Activated T-cell treated with anti-CD3 and anti-CD28 coated beads, Interleukin-2, amount 50 U/mL, for 72 hours (primary cell): ENCODE measurements around the gene NHS. TPM values are rescaled to one million over a fixed set of nuclear protein-coding genes. Genes with fewer than 3 reads are reported as not detected.
"Not testable (repeated sequence)": the region's sequence is repeated elsewhere in the genome, so short reads cannot be mapped to it uniquely, and the experiment has no call there.

Source experiments
- ATAC-seq, 2 donors: fragments of 150-1000 bp; cut with Tn5 transposase; replicated peaks in 1 of 2; 2 replicates each; pipeline ENCODE4 v1.10.0; 2021; ENCODE audit warnings: moderate library complexity in 2 of 2, mild to moderate bottlenecking in 1 of 2
- DNase-seq, 2 donors: peaks; one replicate each; pipeline ENCODE4 v3.0.0; 2021 to 2022; ENCODE audit warnings: mixed read lengths in 1 of 2
- H3K27ac Mint-ChIP-seq: one replicate; pipeline ENCODE4 v1.8.0; 2022; ENCODE audit warnings: mild to moderate bottlenecking, moderate library complexity, mixed read lengths
- H3K27me3 Mint-ChIP-seq: one replicate; pipeline ENCODE4 v1.8.0; 2022; ENCODE audit warnings: low read depth, mixed read lengths
- H3K36me3 Mint-ChIP-seq, 2 donors: one replicate each; pipeline ENCODE4 v1.8.0; 2022; ENCODE audit warnings: mixed read lengths in 2 of 2, mild to moderate bottlenecking in 1 of 2; ENCODE audit not compliant: insufficient read depth in 2 of 2
- H3K4me1 Mint-ChIP-seq: one replicate; pipeline ENCODE4 v1.8.0; 2022; ENCODE audit warnings: low read depth, mixed read lengths
- H3K4me3 Mint-ChIP-seq, 2 donors: one replicate each; pipeline ENCODE4 v1.8.0; 2022; ENCODE audit warnings: mild to moderate bottlenecking in 2 of 2, mixed read lengths in 2 of 2, moderate library complexity in 2 of 2
- H3K9me3 Mint-ChIP-seq, 2 donors: one replicate each; pipeline ENCODE4 v1.8.0; 2022; ENCODE audit warnings: mixed read lengths in 2 of 2
- total RNA-seq, 2 donors: library from RNA; stranded (reverse); gene quantifications; one replicate each; pipeline ENCODE4 v1.2.3, GENCODE V29; 2022

Gene NHS
- total RNA-seq, 2 donors from 2014 or later, result 6.6 to 11.4 TPM

DNA sequence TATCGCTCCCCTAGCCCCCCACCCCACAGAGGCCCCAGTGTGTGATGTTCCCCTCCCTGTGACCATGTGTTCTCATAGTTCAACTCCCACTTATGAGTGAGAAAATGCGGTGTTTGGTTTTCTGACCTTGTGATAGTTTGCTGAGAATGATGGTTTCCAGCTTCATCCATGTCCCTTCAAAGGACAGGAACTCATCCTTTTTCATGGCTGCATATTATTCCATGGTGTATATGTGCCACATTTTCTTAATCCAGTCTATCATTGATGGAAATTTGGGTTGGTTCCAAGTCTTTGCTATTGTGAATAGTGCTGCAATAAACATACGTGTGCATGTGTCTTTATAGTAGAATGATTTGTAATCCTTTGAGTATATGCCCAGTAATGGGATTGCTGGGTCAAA lies 193.8 kb downstream of the NHS start:
- not testable (repeated sequence) for H3K9me3 Mint-ChIP-seq, H3K36me3 Mint-ChIP-seq, DNase-seq, H3K4me1 Mint-ChIP-seq, H3K27me3 Mint-ChIP-seq, H3K27ac Mint-ChIP-seq, ATAC-seq, H3K4me3 Mint-ChIP-seq

GRCh38 chrX:17579026-17579425 lies 204.0 kb downstream of the NHS start:
- Mint-ChIP-seq H3K4me3 (no peak overlapping the region), H3K27ac (no peak overlapping the region), H3K4me1 (no peaks in the 10 kb centered on the region), H3K9me3 (peaks cover 0 to 4% of the 10 kb centered on the region in 2 donors), H3K27me3 (peaks cover 81% of the 10 kb centered on the region), H3K36me3 (peaks cover 0 to 3% of the 10 kb centered on the region in 2 donors)
- DNase-seq (no peak), ATAC-seq (no peak)

- Mint-ChIP-seq H3K4me1 (no peaks in the 10 kb centered on the region), H3K27ac (no peak overlapping the region), H3K27me3 (peaks cover 73% of the 10 kb centered on the region), H3K4me3 (no peak overlapping the region), H3K36me3 (no peaks in the 10 kb centered on the region), H3K9me3 (no peaks in the 10 kb centered on the region)
- ATAC-seq, result no peak
- no peak for DNase-seq
These were observed 205.6 kb downstream of the NHS start for GRCh38 chrX:17580539-17581152.

- Mint-ChIP-seq H3K27me3 (peaks cover 63% of the 10 kb centered on the region), H3K4me3 (no peak overlapping the region), H3K4me1 (no peaks in the 10 kb centered on the region), H3K27ac (no peak overlapping the region), H3K36me3 (no peaks in the 10 kb centered on the region), H3K9me3 (no peaks in the 10 kb centered on the region)
- ATAC-seq, result no peak
- no peak for DNase-seq
These were observed 206.6 kb downstream of the NHS start for GRCh38 chrX:17581641-17582040.

DNA sequence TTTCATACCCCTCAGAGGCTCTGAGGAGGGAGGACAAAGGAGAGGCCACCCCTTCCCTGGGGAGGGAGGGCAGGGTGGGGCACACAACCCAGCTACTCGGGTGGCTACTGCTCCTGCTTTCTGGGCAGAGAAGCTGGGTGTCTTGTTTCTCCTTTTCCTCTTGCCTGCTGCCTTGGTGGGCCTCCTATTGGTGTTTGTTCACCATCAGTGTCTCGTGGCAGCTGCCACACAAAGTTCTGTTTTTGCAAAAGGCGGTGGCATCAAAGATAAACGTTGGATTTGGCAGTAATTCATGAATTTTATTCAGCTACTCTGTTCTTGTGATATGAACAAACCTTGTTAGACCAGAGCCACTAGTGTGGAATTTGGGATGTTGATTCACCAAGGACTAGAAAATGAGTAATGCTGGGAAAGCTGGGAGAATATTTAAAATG lies 209.3 kb downstream of the NHS start:
- Mint-ChIP-seq H3K9me3 (no peaks in the 10 kb centered on the region), H3K27me3 (peaks cover 38% of the 10 kb centered on the region), H3K4me3 (no peak overlapping the region), H3K4me1 (peaks cover 17% of the 10 kb centered on the region), H3K36me3 (no peaks in the 10 kb centered on the region), H3K27ac (no peak overlapping the region)
- DNase-seq (no peak), ATAC-seq (no peak)

- Mint-ChIP-seq H3K4me1 (peaks cover 17% of the 10 kb centered on the region), H3K27me3 (peaks cover 31% of the 10 kb centered on the region), H3K36me3 (no peaks in the 10 kb centered on the region), H3K27ac (no peak overlapping the region), H3K9me3 (no peaks in the 10 kb centered on the region), H3K4me3 (no peak overlapping the region)
- DNase-seq, result no peak
- ATAC-seq, result no peak
These were observed 210.0 kb downstream of the NHS start for GRCh38 chrX:17585006-17585405.

DNA sequence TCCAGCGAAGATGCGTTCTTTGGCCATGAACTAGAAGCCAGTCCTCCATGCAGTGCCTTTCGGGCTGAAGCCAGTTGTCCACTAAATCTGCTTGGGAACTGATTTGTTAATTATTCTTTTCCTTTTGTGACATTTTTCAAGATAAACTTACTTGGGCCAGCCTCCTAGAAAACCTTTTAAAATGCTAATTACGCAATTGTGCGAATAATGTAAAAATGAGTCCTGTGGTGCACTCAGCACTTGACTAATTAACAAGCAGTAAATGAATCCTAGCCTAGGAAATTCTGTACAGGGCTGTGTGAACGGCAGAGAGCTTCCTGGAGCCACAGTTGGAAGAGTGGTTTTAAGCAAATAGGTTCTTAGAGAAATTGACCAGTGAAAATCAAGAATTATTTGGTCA lies 212.4 kb downstream of the NHS start:
- DNase-seq, result no peak
- Mint-ChIP-seq H3K9me3 (no peaks in the 10 kb centered on the region), H3K36me3 (no peaks in the 10 kb centered on the region), H3K4me1 (peaks cover 36% of the 10 kb centered on the region), H3K27me3 (peaks cover 16% of the 10 kb centered on the region), H3K27ac (no peak overlapping the region), H3K4me3 (no peak overlapping the region)
- no peak for ATAC-seq

DNA sequence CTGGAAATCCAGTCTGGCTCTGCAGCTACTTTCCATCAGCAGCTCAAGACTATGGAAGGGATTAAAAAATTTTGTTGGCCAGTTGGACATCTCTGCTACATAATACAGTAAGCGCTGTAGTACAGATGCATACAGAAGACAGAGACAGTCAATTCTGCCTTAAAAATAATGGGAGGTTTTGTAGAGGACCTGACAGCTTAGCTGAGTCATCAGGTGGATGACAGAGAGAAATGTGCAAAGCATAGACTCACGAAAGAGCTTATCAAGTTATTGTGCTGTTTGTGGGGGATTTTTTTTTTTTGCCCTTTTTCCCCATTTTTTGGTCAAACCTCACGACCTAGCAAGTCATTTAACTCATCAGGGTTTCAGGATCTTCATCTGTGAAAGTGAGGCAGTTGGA lies 213.3 kb downstream of the NHS start:
- DNase-seq (no peak), ATAC-seq (peak; percentile 35 to 56)
- no peaks in the 10 kb centered on the region for H3K9me3 Mint-ChIP-seq
- H3K36me3 Mint-ChIP-seq, result no peaks in the 10 kb centered on the region
- no peak overlapping the region for H3K27ac Mint-ChIP-seq
- H3K4me3 Mint-ChIP-seq, result no peak overlapping the region
- peaks cover 36% of the 10 kb centered on the region for H3K4me1 Mint-ChIP-seq
- peaks cover 10% of the 10 kb centered on the region for H3K27me3 Mint-ChIP-seq

DNA sequence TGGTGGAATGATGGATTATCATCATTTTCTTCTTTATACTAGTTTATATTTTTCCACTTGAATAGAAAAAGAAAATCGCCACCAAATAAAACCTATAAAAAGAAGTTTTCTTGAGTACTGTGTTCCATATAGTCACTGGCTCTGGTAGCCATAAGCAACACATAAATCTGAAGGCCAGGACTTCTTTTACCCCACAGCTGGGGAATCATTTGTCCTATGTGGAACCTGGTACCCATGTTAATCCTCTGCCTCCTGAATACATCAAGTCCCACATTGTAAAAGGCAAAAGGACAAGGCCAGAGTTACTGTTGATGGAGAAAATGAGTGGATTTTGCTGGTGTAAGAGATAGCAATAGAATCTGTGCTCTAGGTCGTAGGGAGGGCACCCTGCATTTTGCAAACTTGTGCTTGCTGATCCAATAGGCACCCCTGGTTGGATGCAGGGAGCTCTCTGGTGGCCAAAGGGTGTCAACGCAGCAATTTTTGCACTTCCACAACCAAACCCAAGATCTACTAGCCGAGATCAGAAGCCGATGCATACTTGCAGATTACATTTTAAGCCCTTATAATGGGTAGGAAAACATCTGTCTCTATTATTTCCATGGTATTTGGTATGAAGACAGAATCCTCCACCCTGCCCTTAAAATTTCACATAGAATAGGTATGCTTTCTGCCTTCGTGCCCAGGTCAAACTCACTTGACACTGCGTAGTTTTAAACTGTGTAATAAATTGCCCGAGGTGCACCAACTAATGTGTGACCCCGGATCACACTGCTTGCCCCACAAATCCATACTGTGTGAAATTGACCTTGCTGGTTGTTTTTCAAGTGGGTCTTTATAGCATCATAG lies 216.1 kb downstream of the NHS start:
- H3K27me3 Mint-ChIP-seq, result peaks cover 9% of the 10 kb centered on the region
- no peaks in the 10 kb centered on the region for H3K36me3 Mint-ChIP-seq
- peak; percentile 67 for ATAC-seq
- no peaks in the 10 kb centered on the region for H3K9me3 Mint-ChIP-seq
- DNase-seq, result peak; percentile 39 to 45
- H3K4me1 Mint-ChIP-seq, result peaks cover 36% of the 10 kb centered on the region
- peak overlapping the region; percentile 32 to 35 for H3K4me3 Mint-ChIP-seq
- H3K27ac Mint-ChIP-seq, result no peak overlapping the region

DNA sequence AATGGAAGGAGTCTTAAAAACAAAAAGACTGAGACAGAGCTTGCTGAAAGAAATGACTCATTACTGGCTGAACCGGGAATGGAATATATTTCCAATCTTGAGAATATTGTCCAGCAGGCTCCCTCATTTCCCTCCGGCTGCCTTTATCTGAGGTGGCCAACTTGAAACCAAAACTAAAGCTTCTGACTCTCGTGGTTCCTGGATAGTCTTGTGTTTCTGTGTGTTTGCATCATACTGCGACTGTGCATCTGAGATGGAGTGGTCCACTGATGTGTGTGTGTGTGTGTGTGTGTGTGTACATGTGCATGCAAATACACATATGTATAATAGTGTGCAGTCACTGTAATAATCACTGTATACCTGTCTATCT lies 216.7 kb downstream of the NHS start:
- Mint-ChIP-seq H3K9me3 (no peaks in the 10 kb centered on the region), H3K36me3 (no peaks in the 10 kb centered on the region), H3K27ac (no peak overlapping the region), H3K27me3 (peaks cover 13% of the 10 kb centered on the region), H3K4me3 (peak overlapping the region; percentile 9 to 32), H3K4me1 (peaks cover 36% of the 10 kb centered on the region)
- peak; percentile 19 to 39 for DNase-seq
- ATAC-seq, result peak; percentile 78 to 83

GRCh38 chrX:17592117-17592516 lies 217.1 kb downstream of the NHS start:
- Mint-ChIP-seq H3K9me3 (no peaks in the 10 kb centered on the region), H3K27me3 (peaks cover 13% of the 10 kb centered on the region), H3K4me3 (peak overlapping the region in 1 of 2 donors; percentile 32), H3K27ac (peak overlapping the region; percentile 57), H3K4me1 (peaks cover 34% of the 10 kb centered on the region), H3K36me3 (no peaks in the 10 kb centered on the region)
- no peak for DNase-seq
- peak in 1 of 2 donors; percentile 35 for ATAC-seq

DNA sequence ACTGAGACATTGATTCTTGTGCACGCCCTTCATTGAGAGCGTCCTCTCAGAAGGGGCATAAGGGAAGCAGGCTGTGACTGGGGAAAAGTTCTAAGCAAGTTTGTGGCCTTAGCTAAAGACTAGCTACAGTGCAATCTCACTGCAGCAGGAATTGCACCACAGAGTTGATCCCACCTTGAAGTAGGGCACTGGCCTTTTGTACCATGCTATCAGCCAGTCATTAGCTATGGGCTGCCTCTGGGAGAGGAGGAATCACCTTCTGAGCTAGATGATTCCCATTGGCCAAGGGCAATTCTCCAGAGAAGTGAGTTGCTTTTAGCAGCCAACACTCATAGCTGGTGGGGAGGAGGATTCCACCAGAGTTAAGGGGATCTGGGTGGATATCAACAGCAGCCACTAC lies 219.7 kb downstream of the NHS start:
- Mint-ChIP-seq H3K36me3 (no peaks in the 10 kb centered on the region), H3K27me3 (peaks cover 13% of the 10 kb centered on the region), H3K4me1 (peaks cover 19% of the 10 kb centered on the region), H3K4me3 (no peak overlapping the region), H3K27ac (no peak overlapping the region), H3K9me3 (no peaks in the 10 kb centered on the region)
- ATAC-seq, result no peak
- no peak for DNase-seq

DNA sequence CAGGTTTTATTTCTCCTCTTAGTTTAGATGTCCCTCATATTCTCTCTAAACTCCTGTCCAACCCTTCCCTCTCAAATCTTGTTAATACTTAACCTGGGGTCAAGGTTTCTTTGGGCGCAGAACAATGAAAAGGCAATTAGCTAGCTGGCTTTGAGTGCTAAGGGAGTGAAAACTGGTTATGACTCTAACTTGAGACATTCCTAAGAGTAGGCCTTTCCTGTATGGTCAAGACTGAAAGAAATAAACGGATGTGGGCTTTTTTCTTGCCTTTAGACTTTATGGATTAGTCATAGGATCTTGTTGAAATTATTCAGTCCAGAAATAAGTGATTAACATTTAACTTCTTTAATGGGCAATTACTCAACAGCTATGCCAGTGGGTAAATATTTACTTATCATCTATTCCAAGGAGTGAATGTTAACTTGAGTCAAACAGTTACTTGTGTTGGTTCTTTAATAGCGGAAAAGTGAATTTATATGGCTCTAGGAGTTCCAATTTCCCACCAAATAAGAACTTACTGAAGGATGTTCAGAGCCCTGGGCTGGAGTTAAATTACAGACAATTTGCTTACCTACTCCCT lies 220.5 kb downstream of the NHS start:
- Mint-ChIP-seq H3K27ac (no peak overlapping the region), H3K4me1 (peaks cover 18% of the 10 kb centered on the region), H3K4me3 (no peak overlapping the region), H3K36me3 (no peaks in the 10 kb centered on the region), H3K27me3 (peaks cover 22% of the 10 kb centered on the region), H3K9me3 (no peaks in the 10 kb centered on the region)
- DNase-seq (no peak), ATAC-seq (no peak)
